H1 (cell line): ENCODE results near the gene SLC6A6. TPM values are rescaled to one million over a fixed set of nuclear protein-coding genes. Genes with fewer than 3 reads are reported as not detected.
A peak's percentile ranks its signal among the peaks of the same experiment; 100 is the strongest.

Source experiments
- CTCF ChIA-PET: fragments of 300-600 bp; sonication (Branson Sonifier 250); formaldehyde crosslinking; loops from one replicate; lab custom pipeline; 2021; ENCODE audit not compliant: partially characterized antibody; lab: Charles Lee
- POLR2A ChIA-PET: fragments of 300-600 bp; sonication (Branson Sonifier 250); formaldehyde crosslinking; loops from one replicate; lab custom pipeline; 2021; ENCODE audit warnings: inconsistent platforms; ENCODE audit not compliant: partially characterized antibody; lab: Charles Lee
- DNase-seq, 2 experiments: peaks; one replicate each; pipeline versions ENCODE4 v3.0.0 to v3.0.0-alpha.2; 2010 to 2022; ENCODE audit warnings: low spot score in 2 of 2, low read depth in 1 of 2, mixed read lengths in 1 of 2
- FAIRE-seq: peaks from 2 replicates; lab custom pipeline; 2011; peaks lifted over from hg19 to GRCh38; lab: Jason Lieb, UNC
- H2AFZ ChIP-seq: 2 replicates; pipeline ENCODE4 v1.8.1; 2012; ENCODE audit warnings: low read length, inconsistent platforms
- H2AK5ac ChIP-seq: 2 replicates; pipeline ENCODE4 v1.6.1; 2013; ENCODE audit warnings: low read depth, low read length
- H2BK120ac ChIP-seq: replicated peaks from 2 replicates; pipeline ENCODE3; 2013; ENCODE audit warnings: low read depth, low read length, inconsistent platforms
- H2BK12ac ChIP-seq: 2 replicates; pipeline ENCODE4 v1.6.1; 2013; ENCODE audit warnings: low read depth, low read length
- H2BK15ac ChIP-seq: 2 replicates; pipeline ENCODE4 v1.6.1; 2013; ENCODE audit warnings: low read length
- H2BK20ac ChIP-seq: 2 replicates; pipeline ENCODE4 v1.6.1; 2013; ENCODE audit warnings: low read length
- H2BK5ac ChIP-seq: 2 replicates; pipeline ENCODE4 v1.6.1; 2013; ENCODE audit warnings: low read depth, low read length
- H3K14ac ChIP-seq: 2 replicates; pipeline ENCODE4 v1.6.1; 2013; ENCODE audit warnings: inconsistent platforms; ENCODE audit not compliant: insufficient read length
- H3K18ac ChIP-seq: 2 replicates; pipeline ENCODE4 v1.6.1; 2013; ENCODE audit warnings: low read length; ENCODE audit errors: extremely low read depth
- H3K23ac ChIP-seq: 2 replicates; pipeline ENCODE4 v1.6.1; 2013; ENCODE audit warnings: inconsistent platforms; ENCODE audit not compliant: insufficient read length
- H3K23me2 ChIP-seq: 2 replicates; pipeline ENCODE4 v1.6.1; 2013; ENCODE audit warnings: low read depth, low read length
- H3K27ac ChIP-seq: 2 replicates; pipeline ENCODE4 v1.6.1; 2011; ENCODE audit warnings: low read depth, low read length, inconsistent platforms
- H3K27me3 ChIP-seq, 4 experiments: replicated peaks in 1 of 4; 1 replicate in 1 of 4; 2 replicates in 3 of 4; pipeline versions ENCODE4 v1.6.1 to v1.8.1; 2011 to 2013; ENCODE audit warnings: low read length in 3 of 4, mild to moderate bottlenecking in 3 of 4, inconsistent platforms in 2 of 4, mixed read lengths in 2 of 4, moderate library complexity in 1 of 4; ENCODE audit not compliant: control insufficient read depth in 3 of 4, insufficient read depth in 3 of 4; ENCODE audit errors: extremely low read depth in 1 of 4
- H3K36me3 ChIP-seq, 4 experiments: 2 replicates each; pipeline versions ENCODE4 v1.6.1 to v1.8.1; 2011 to 2013; ENCODE audit warnings: mild to moderate bottlenecking in 4 of 4, low read length in 3 of 4, moderate library complexity in 2 of 4, control low read depth in 1 of 4, inconsistent platforms in 1 of 4; ENCODE audit not compliant: insufficient read depth in 4 of 4, control insufficient read depth in 2 of 4
- H3K4ac ChIP-seq: replicated peaks from 2 replicates; pipeline ENCODE3; 2013; ENCODE audit warnings: low read length, low read depth, mixed read lengths, inconsistent platforms; ENCODE audit not compliant: insufficient read length
- H3K4me1 ChIP-seq, 4 experiments: replicated peaks in 1 of 4; 1 replicate in 1 of 4; 2 replicates in 3 of 4; pipeline versions ENCODE4 v1.6.1 to v1.8.1; 2011 to 2013; ENCODE audit warnings: low read length in 3 of 4, inconsistent platforms in 2 of 4, mixed read lengths in 1 of 4; ENCODE audit not compliant: insufficient read depth in 4 of 4, control insufficient read depth in 3 of 4
- H3K4me2 ChIP-seq, 2 experiments: 2 replicates each; pipeline versions ENCODE4 v1.6.1 to v1.8.1; 2011 to 2013; ENCODE audit warnings: low read depth in 2 of 2, low read length in 2 of 2, control low read depth in 1 of 2, inconsistent platforms in 1 of 2, mild to moderate bottlenecking in 1 of 2; ENCODE audit not compliant: insufficient read depth in 1 of 2
- H3K4me3 ChIP-seq, 4 experiments: fragments of 200-600, 300-600 bp in 1 of 4; sonication (generic), shearing (Covaris generic), sonication (Bioruptor Twin) in 1 of 4; 2 replicates each; pipeline versions ENCODE4 v1.5.1 to v1.8.1; 2011 to 2016; ENCODE audit warnings: low read length in 4 of 4, low read depth in 3 of 4, control low read depth in 2 of 4, inconsistent platforms in 2 of 4, mild to moderate bottlenecking in 2 of 4, mixed read lengths in 1 of 4, moderate library complexity in 1 of 4; ENCODE audit not compliant: insufficient read depth in 2 of 4; ENCODE audit errors: extremely low read depth in 1 of 4
- H3K56ac ChIP-seq: replicated peaks from 2 replicates; pipeline ENCODE3; 2013; ENCODE audit warnings: low read depth, mild to moderate bottlenecking, mixed read lengths, low read length, inconsistent platforms; ENCODE audit not compliant: insufficient read length
- H3K79me1 ChIP-seq: 2 replicates; pipeline ENCODE4 v1.6.1; 2013; ENCODE audit warnings: low read depth, low read length, control low read depth
- H3K79me2 ChIP-seq, 2 experiments: 2 replicates each; pipeline versions ENCODE4 v1.6.1 to v1.8.1; 2012 to 2013; ENCODE audit warnings: low read length in 2 of 2, mild to moderate bottlenecking in 2 of 2, inconsistent platforms in 1 of 2; ENCODE audit not compliant: insufficient read depth in 2 of 2, control insufficient read depth in 1 of 2
- H3K9ac ChIP-seq, 4 experiments: replicated peaks in 1 of 4; 1 replicate in 1 of 4; 2 replicates in 3 of 4; pipeline versions ENCODE4 v1.6.1 to v1.8.1; 2011 to 2013; ENCODE audit warnings: low read depth in 3 of 4, low read length in 3 of 4, control low read depth in 2 of 4, mild to moderate bottlenecking in 2 of 4, moderate library complexity in 2 of 4, inconsistent platforms in 1 of 4; ENCODE audit errors: extremely low read depth in 1 of 4
- H3K9me3 ChIP-seq, 2 experiments: 2 replicates each; pipeline versions ENCODE4 v1.6.1 to v1.8.1; 2012 to 2013; ENCODE audit warnings: mild to moderate bottlenecking in 2 of 2, moderate library complexity in 2 of 2, control low read depth in 1 of 2, inconsistent platforms in 1 of 2, low read depth in 1 of 2, low read length in 1 of 2, mixed read lengths in 1 of 2; ENCODE audit not compliant: insufficient read depth in 2 of 2
- H4K20me1 ChIP-seq, 2 experiments: replicated peaks in 1 of 2; 2 replicates each; pipeline versions ENCODE3 to v1.8.1; 2011 to 2013; ENCODE audit warnings: inconsistent platforms in 2 of 2, low read length in 2 of 2, mild to moderate bottlenecking in 1 of 2; ENCODE audit not compliant: insufficient read depth in 2 of 2, control insufficient read depth in 1 of 2
- H4K5ac ChIP-seq: 2 replicates; pipeline ENCODE4 v1.6.1; 2013; ENCODE audit warnings: low read length, low read depth, mixed read lengths, inconsistent platforms; ENCODE audit not compliant: insufficient read length
- H4K8ac ChIP-seq: 2 replicates; pipeline ENCODE4 v1.8.0; 2013; ENCODE audit warnings: mild to moderate bottlenecking, moderate library complexity, low read length, inconsistent platforms; ENCODE audit not compliant: insufficient read depth; ENCODE audit errors: extremely low read depth
- H4K91ac ChIP-seq: replicated peaks from 2 replicates; pipeline ENCODE3; 2013; ENCODE audit warnings: low read length, mixed read lengths, inconsistent platforms; ENCODE audit not compliant: insufficient read length
- ASH2L ChIP-seq: fragments of 200-600, 300-600 bp; sonication (generic); IDR thresholded peaks from one replicate; pipeline ENCODE4 v1.7.1; 2017; ENCODE audit warnings: low read length
- E2F6 ChIP-seq: IDR thresholded peaks from 2 replicates; pipeline ENCODE4 v1.6.1; 2012; ENCODE audit warnings: inconsistent platforms
- GABPA ChIP-seq: IDR thresholded peaks from 2 replicates; pipeline ENCODE4 v1.6.1; 2011; ENCODE audit warnings: mild to moderate bottlenecking, low read length, moderate library complexity, borderline replicate concordance; ENCODE audit not compliant: insufficient read depth
- HDAC6 ChIP-seq: IDR thresholded peaks from one replicate; pipeline ENCODE4 v1.7.1; 2012; ENCODE audit warnings: low read depth, mild to moderate bottlenecking, inconsistent platforms, low read length, moderate library complexity
- POLR2A ChIP-seq, 2 experiments: IDR thresholded peaks; 1 replicate in 1 of 2; 2 replicates in 1 of 2; pipeline ENCODE4 v1.6.1; 2011; ENCODE audit warnings: low read depth in 2 of 2, low read length in 2 of 2, mild to moderate bottlenecking in 2 of 2; ENCODE audit errors: control extremely low read depth in 1 of 2
- RAD21 ChIP-seq, 2 experiments: IDR thresholded peaks in 1 of 2; conservative IDR thresholded peaks in 1 of 2; 2 replicates each; pipeline ENCODE4 v1.6.1; 2011; ENCODE audit warnings: low read depth in 2 of 2, low read length in 2 of 2, improper control_type of control experiment in 1 of 2, inconsistent platforms in 1 of 2, mild to moderate bottlenecking in 1 of 2, moderate library complexity in 1 of 2
- SIRT6 ChIP-seq: IDR thresholded peaks from one replicate; pipeline ENCODE4 v1.7.1; 2012; ENCODE audit warnings: low read length, inconsistent platforms
- SIX5 ChIP-seq: IDR thresholded peaks from 2 replicates; pipeline ENCODE4 v1.6.1; 2011; ENCODE audit warnings: mild to moderate bottlenecking, low read depth, low read length
- SP4 ChIP-seq: IDR thresholded peaks from 2 replicates; pipeline ENCODE4 v1.6.1; 2012; ENCODE audit warnings: low read length, inconsistent platforms
- WGBS, 2 experiments: shearing (Covaris generic) in 1 of 2; methylation state at CpG; one replicate each; pipeline versions ENCODE4 v1.1.6 to v1.1.7; 2013 to 2015; ENCODE audit warnings: low lambda C conversion rate in 2 of 2, mixed read lengths in 2 of 2, inconsistent platforms in 1 of 2, low coverage in 1 of 2, missing lambda C conversion rate in 1 of 2; ENCODE audit not compliant: insufficient replicate concordance in 2 of 2, insufficient coverage in 1 of 2, insufficient read length in 1 of 2; ENCODE audit errors: extremely low coverage in 1 of 2, missing lambda C conversion rate in 1 of 2; 5-methylcytosine and 5-hydroxymethylcytosine counted together
- polyA plus RNA-seq, 7 experiments: library from polyadenylated mRNA; depleted of rRNA in 3 of 7; stranded (reverse) in 5 of 7; unstranded in 2 of 7; fragments of >200 nt in 5 of 7; fragments of 200-250 nt in 2 of 7; gene quantifications; 1 replicate in 5 of 7; 2 replicates in 1 of 7; 4 replicates in 1 of 7; pipeline versions ENCODE4 v1.2.1 to v1.2.3, GENCODE V29; 2011 to 2013; ENCODE audit warnings: missing spikeins in 2 of 7, mixed read lengths in 2 of 7
- total RNA-seq: library from RNA; stranded (reverse); fragmentation: NEBNext Ultra II Directional; extraction: Animal tissue kit (Norgen Biotek cat#: 25700); gene quantifications from 2 replicates; pipeline ENCODE4 v1.2.1, GENCODE V29; 2021
- TF ChIP-seq, protein P1 (sequence below), 3 experiments: IDR thresholded peaks; 1 replicate in 2 of 3; 2 replicates in 1 of 3; pipeline versions ENCODE4 v1.5.1 to v1.6.1; 2011; ENCODE audit warnings: low read length in 3 of 3, mild to moderate bottlenecking in 3 of 3, inconsistent platforms in 2 of 3, low read depth in 1 of 3, moderate library complexity in 1 of 3; ENCODE audit not compliant: insufficient read depth in 1 of 3; ENCODE audit errors: control extremely low read depth in 1 of 3

Gene SLC6A6
- total and polyA plus RNA-seq, 2 of the 8 experiments (the other 6 are each of a cell fraction or from before 2014, with no cell fraction given), result 66.2 to 144 TPM

GRCh38 chr3:14461748-14462324 lies 59.4 kb downstream of the SLC6A6 start:
- H3K9ac ChIP-seq, result no peak overlapping the region
- no peak for FAIRE-seq
- ChIA-PET POLR2A (interaction anchor here (0.7 to 1.5 kb wide), 3 partner anchors 10 to 109 kb away, joined by 3 to 5 read pairs (median 3); no protein-coding TSS in a partner anchor), CTCF (interaction anchor here (0.5 to 4.9 kb wide), 49 partner anchors 9 to 263 kb away, joined by 3 to 49 read pairs (median 4); partner anchors contain the start of gene SLC6A6)
- no peak overlapping the region for H2BK5ac ChIP-seq
- H3K27ac ChIP-seq, result no peak overlapping the region
- H3K23ac ChIP-seq, result no peak overlapping the region
- peaks cover 4 to 18% of the 10 kb centered on the region in 2 experiments for H4K20me1 ChIP-seq
- no peak overlapping the region for H2AFZ ChIP-seq
- H3K56ac ChIP-seq, result no peak overlapping the region
- no peak for DNase-seq
- peaks cover 16 to 40% (median 30%) of the 10 kb centered on the region in 4 experiments; a peak in 7 of 8 replicates for H3K36me3 ChIP-seq
- no peak overlapping the region for H4K8ac ChIP-seq
- no peak overlapping the region for H4K91ac ChIP-seq
- H3K4me1 ChIP-seq, result peaks cover 0 to 8% (median 5%) of the 10 kb centered on the region in 4 experiments; a peak in 6 of 7 replicates
- no peak overlapping the region for H3K4ac ChIP-seq
- no peaks in the 10 kb centered on the region for H3K23me2 ChIP-seq
- 0 out of 2 replicates have a peak, but pooled peaks cover 3% of the 10 kb centered on the region for H3K79me1 ChIP-seq
- no peaks in the 10 kb centered on the region for H3K27me3 ChIP-seq
- no peak overlapping the region for H4K5ac ChIP-seq
- no peaks in the 10 kb centered on the region for H3K9me3 ChIP-seq
- H2BK15ac ChIP-seq, result no peak overlapping the region
- WGBS, 2 experiments, result 78% methylated on average over 7 of the region's 8 CpGs; no CpG with 5 or more reads in 1 of the 2 experiments
- no peak overlapping the region for H3K14ac ChIP-seq
- no peaks in the 10 kb centered on the region for H3K79me2 ChIP-seq
- no peak overlapping the region for H3K18ac ChIP-seq
- no peak overlapping the region for H2BK12ac ChIP-seq
- H2BK120ac ChIP-seq, result no peak overlapping the region
- H3K4me3 ChIP-seq, result no peak overlapping the region
- no peak overlapping the region for H3K4me2 ChIP-seq
- H2BK20ac ChIP-seq, result no peak overlapping the region
- H2AK5ac ChIP-seq, result no peak overlapping the region
- no peak for TF ChIP-seq SP4
- no peak for TF ChIP-seq E2F6
- no peak for TF ChIP-seq POLR2A (IDR thresholded peaks at IDR 0.05; ENCODE audit: control extremely low read depth in 1 of 2, low read depth in 2 of 2, low read length in 2 of 2)
- no peak for TF ChIP-seq GABPA
- TF ChIP-seq, protein P1, sequence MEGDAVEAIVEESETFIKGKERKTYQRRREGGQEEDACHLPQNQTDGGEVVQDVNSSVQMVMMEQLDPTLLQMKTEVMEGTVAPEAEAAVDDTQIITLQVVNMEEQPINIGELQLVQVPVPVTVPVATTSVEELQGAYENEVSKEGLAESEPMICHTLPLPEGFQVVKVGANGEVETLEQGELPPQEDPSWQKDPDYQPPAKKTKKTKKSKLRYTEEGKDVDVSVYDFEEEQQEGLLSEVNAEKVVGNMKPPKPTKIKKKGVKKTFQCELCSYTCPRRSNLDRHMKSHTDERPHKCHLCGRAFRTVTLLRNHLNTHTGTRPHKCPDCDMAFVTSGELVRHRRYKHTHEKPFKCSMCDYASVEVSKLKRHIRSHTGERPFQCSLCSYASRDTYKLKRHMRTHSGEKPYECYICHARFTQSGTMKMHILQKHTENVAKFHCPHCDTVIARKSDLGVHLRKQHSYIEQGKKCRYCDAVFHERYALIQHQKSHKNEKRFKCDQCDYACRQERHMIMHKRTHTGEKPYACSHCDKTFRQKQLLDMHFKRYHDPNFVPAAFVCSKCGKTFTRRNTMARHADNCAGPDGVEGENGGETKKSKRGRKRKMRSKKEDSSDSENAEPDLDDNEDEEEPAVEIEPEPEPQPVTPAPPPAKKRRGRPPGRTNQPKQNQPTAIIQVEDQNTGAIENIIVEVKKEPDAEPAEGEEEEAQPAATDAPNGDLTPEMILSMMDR (IDR thresholded peaks at IDR 0.05; ENCODE audit: control extremely low read depth in 1 of 3, insufficient read depth in 1 of 3, low read depth in 1 of 3, low read length in 3 of 3), result peak in 2 of 3 experiments; percentile 77 to 99; a peak in 3 of 4 replicates
- no peak for TF ChIP-seq HDAC6
- TF ChIP-seq SIRT6, result no peak
- TF ChIP-seq ASH2L, result no peak
- peak; percentile 79 to 83 for TF ChIP-seq RAD21 (IDR thresholded peaks at IDR 0.05 in 1 of 2, conservative IDR thresholded peaks at IDR 0.05 in 1 of 2; ENCODE audit: low read depth in 2 of 2, low read length in 2 of 2)
- no peak for TF ChIP-seq SIX5
